Measurements from ENCODE around the gene ARMC12.

ARMC12 gene

DNA sequence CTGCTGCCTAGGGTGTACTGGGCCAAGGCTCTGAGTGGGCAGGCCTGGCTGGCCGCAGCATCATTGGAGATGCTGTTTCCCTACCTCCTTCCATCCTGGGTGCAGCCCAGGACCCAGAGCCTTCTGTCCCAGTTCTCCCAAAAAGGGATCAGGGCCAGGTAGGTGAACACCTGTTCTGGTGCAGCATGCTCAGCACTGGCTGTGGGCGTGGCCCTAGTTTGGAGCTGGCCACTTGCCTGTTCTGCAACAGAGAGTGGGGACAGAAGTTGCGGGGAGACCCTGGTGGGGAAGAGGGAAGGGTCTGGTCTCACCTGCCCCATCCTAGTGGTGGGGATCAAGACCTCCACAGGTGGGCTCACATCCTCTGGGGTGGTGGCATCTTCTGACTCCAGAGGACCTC is 1.4 kb upstream of the ARMC12 start:
- Histone ChIP-seq H3K27ac (ENCODE audit: low read depth, low read length) (no peak overlapping the region), H3K4me1 (ENCODE audit: control insufficient read depth, insufficient read depth, low read length, unreplicated experiment) (peaks cover 23% of the 10 kb centered on the region), H3K27me3 (ENCODE audit: insufficient read depth, low read length) (no peaks in the 10 kb centered on the region), H3K79me2 (ENCODE audit: control insufficient read depth, insufficient read depth, low read length, unreplicated experiment) (no peaks in the 10 kb centered on the region), H3K36me3 (ENCODE audit: insufficient read depth, low read length) (no peaks in the 10 kb centered on the region), H3K4me3 (ENCODE audit: low read depth, low read length) (no peak overlapping the region), H2AFZ (ENCODE audit: low read length, unreplicated experiment) (no peak overlapping the region)

GRCh38 chr6:35736253-35736894 is 458 bp upstream of the ARMC12 start:
- Histone ChIP-seq H3K4me1 (ENCODE audit: control insufficient read depth, insufficient read depth, low read length, unreplicated experiment) (peaks cover 17% of the 10 kb centered on the region), H3K79me2 (ENCODE audit: control insufficient read depth, insufficient read depth, low read length, unreplicated experiment) (no peaks in the 10 kb centered on the region), H3K4me3 (ENCODE audit: low read depth, low read length) (no peak overlapping the region), H3K27me3 (ENCODE audit: insufficient read depth, low read length) (no peaks in the 10 kb centered on the region), H2AFZ (ENCODE audit: low read length, unreplicated experiment) (no peak overlapping the region), H3K27ac (ENCODE audit: low read depth, low read length) (no peak overlapping the region), H3K36me3 (ENCODE audit: insufficient read depth, low read length) (no peaks in the 10 kb centered on the region)

GRCh38 chr6:35737413-35738211 is 780 bp downstream of the ARMC12 start:
- no peaks in the 10 kb centered on the region for H3K27me3 ChIP-seq (ENCODE audit: insufficient read depth, low read length)
- no peak overlapping the region for H3K4me3 ChIP-seq (ENCODE audit: low read depth, low read length)
- H3K27ac ChIP-seq (ENCODE audit: low read depth, low read length): no peak overlapping the region

GRCh38 chr6:35739645-35740524 is 3.1 kb downstream of the ARMC12 start:
- no peak overlapping the region for H3K4me3 ChIP-seq (ENCODE audit: low read depth, low read length)
- H3K27ac ChIP-seq (ENCODE audit: low read depth, low read length): no peak overlapping the region
- H3K27me3 ChIP-seq (ENCODE audit: insufficient read depth, low read length): no peaks in the 10 kb centered on the region
- H3K79me2 ChIP-seq (ENCODE audit: control insufficient read depth, insufficient read depth, low read length, unreplicated experiment): no peaks in the 10 kb centered on the region
- H3K36me3 ChIP-seq (ENCODE audit: insufficient read depth, low read length): no peaks in the 10 kb centered on the region
- no peak overlapping the region for H2AFZ ChIP-seq (ENCODE audit: low read length, unreplicated experiment)
- no peaks in the 10 kb centered on the region for H3K4me1 ChIP-seq (ENCODE audit: control insufficient read depth, insufficient read depth, low read length, unreplicated experiment)

More at GRCh38 chr6:35737413-35738211, 780 bp downstream of the ARMC12 start:
- H2AFZ ChIP-seq (ENCODE audit: low read length, unreplicated experiment): no peak overlapping the region
- H3K79me2 ChIP-seq (ENCODE audit: control insufficient read depth, insufficient read depth, low read length, unreplicated experiment): no peaks in the 10 kb centered on the region
- no peaks in the 10 kb centered on the region for H3K36me3 ChIP-seq (ENCODE audit: insufficient read depth, low read length)
- H3K4me1 ChIP-seq (ENCODE audit: control insufficient read depth, insufficient read depth, low read length, unreplicated experiment): peaks cover 13% of the 10 kb centered on the region

- H2AFZ ChIP-seq (ENCODE audit: low read length, unreplicated experiment): no peak overlapping the region
- no peaks in the 10 kb centered on the region for H3K36me3 ChIP-seq (ENCODE audit: insufficient read depth, low read length)
- H3K79me2 ChIP-seq (ENCODE audit: control insufficient read depth, insufficient read depth, low read length, unreplicated experiment): no peaks in the 10 kb centered on the region
- H3K27ac ChIP-seq (ENCODE audit: low read depth, low read length): no peak overlapping the region
- no peaks in the 10 kb centered on the region for H3K27me3 ChIP-seq (ENCODE audit: insufficient read depth, low read length)
- H3K4me3 ChIP-seq (ENCODE audit: low read depth, low read length): no peak overlapping the region
- no peaks in the 10 kb centered on the region for H3K4me1 ChIP-seq (ENCODE audit: control insufficient read depth, insufficient read depth, low read length, unreplicated experiment)
Measured at GRCh38 chr6:35742842-35743241, 6.0 kb downstream of the ARMC12 start.

DNA sequence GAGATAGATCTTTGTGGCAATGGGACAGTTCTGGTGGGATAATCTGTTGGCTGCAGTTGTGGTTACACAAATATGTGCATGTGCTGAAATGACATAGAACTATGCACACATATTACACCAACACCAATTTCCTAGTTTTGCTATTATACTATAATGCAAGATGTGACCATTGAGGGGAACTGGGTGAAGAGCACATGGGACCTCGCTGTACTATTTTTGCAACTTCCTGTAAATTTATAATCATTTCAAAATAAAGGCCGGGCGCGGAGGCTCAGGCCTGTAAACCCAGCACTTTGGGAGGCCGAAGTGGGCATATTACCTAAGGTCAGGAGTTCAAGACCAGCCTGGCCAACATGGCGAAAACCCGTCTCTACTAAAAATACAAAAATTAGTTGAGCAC is 8.7 kb downstream of the ARMC12 start:
- no peaks in the 10 kb centered on the region for H3K79me2 ChIP-seq (ENCODE audit: control insufficient read depth, insufficient read depth, low read length, unreplicated experiment)
- H3K27me3 ChIP-seq (ENCODE audit: insufficient read depth, low read length): no peaks in the 10 kb centered on the region
- H3K36me3 ChIP-seq (ENCODE audit: insufficient read depth, low read length): no peaks in the 10 kb centered on the region
- H3K27ac ChIP-seq (ENCODE audit: low read depth, low read length): no peak overlapping the region
- H3K4me3 ChIP-seq (ENCODE audit: low read depth, low read length): no peak overlapping the region
- no peak overlapping the region for H2AFZ ChIP-seq (ENCODE audit: low read length, unreplicated experiment)
- no peaks in the 10 kb centered on the region for H3K4me1 ChIP-seq (ENCODE audit: control insufficient read depth, insufficient read depth, low read length, unreplicated experiment)

GRCh38 chr6:35746516-35746915 is 9.7 kb downstream of the ARMC12 start:
- no peak overlapping the region for H3K4me3 ChIP-seq (ENCODE audit: low read depth, low read length)
- no peak overlapping the region for H3K27ac ChIP-seq (ENCODE audit: low read depth, low read length)
- no peaks in the 10 kb centered on the region for H3K79me2 ChIP-seq (ENCODE audit: control insufficient read depth, insufficient read depth, low read length, unreplicated experiment)
- no peaks in the 10 kb centered on the region for H3K27me3 ChIP-seq (ENCODE audit: insufficient read depth, low read length)
- no peak overlapping the region for H2AFZ ChIP-seq (ENCODE audit: low read length, unreplicated experiment)
- H3K36me3 ChIP-seq (ENCODE audit: insufficient read depth, low read length): no peaks in the 10 kb centered on the region
- no peaks in the 10 kb centered on the region for H3K4me1 ChIP-seq (ENCODE audit: control insufficient read depth, insufficient read depth, low read length, unreplicated experiment)

- H2AFZ ChIP-seq (ENCODE audit: low read length, unreplicated experiment): no peak overlapping the region
Measured at GRCh38 chr6:35747877-35748276, 11.0 kb downstream of the ARMC12 start.

GRCh38 chr6:35750557-35750956 is 13.7 kb downstream of the ARMC12 start:
- no peaks in the 10 kb centered on the region for H3K36me3 ChIP-seq (ENCODE audit: insufficient read depth, low read length)
- H3K27me3 ChIP-seq (ENCODE audit: insufficient read depth, low read length): no peaks in the 10 kb centered on the region; the same call in 1 of the 2 replicates
- no peak overlapping the region for H3K4me3 ChIP-seq (ENCODE audit: low read depth, low read length)
- H2AFZ ChIP-seq (ENCODE audit: low read length, unreplicated experiment): no peak overlapping the region
- H3K4me1 ChIP-seq (ENCODE audit: control insufficient read depth, insufficient read depth, low read length, unreplicated experiment): no peaks in the 10 kb centered on the region
- H3K27ac ChIP-seq (ENCODE audit: low read depth, low read length): no peak overlapping the region
- H3K79me2 ChIP-seq (ENCODE audit: control insufficient read depth, insufficient read depth, low read length, unreplicated experiment): no peaks in the 10 kb centered on the region

More at GRCh38 chr6:35747877-35748276, 11.0 kb downstream of the ARMC12 start:
- Histone ChIP-seq H3K27ac (ENCODE audit: low read depth, low read length) (no peak overlapping the region), H3K36me3 (ENCODE audit: insufficient read depth, low read length) (no peaks in the 10 kb centered on the region), H3K79me2 (ENCODE audit: control insufficient read depth, insufficient read depth, low read length, unreplicated experiment) (no peaks in the 10 kb centered on the region), H3K4me3 (ENCODE audit: low read depth, low read length) (no peak overlapping the region), H3K4me1 (ENCODE audit: control insufficient read depth, insufficient read depth, low read length, unreplicated experiment) (no peaks in the 10 kb centered on the region), H3K27me3 (ENCODE audit: insufficient read depth, low read length) (no peaks in the 10 kb centered on the region; the same call in 1 of the 2 replicates)

DNA sequence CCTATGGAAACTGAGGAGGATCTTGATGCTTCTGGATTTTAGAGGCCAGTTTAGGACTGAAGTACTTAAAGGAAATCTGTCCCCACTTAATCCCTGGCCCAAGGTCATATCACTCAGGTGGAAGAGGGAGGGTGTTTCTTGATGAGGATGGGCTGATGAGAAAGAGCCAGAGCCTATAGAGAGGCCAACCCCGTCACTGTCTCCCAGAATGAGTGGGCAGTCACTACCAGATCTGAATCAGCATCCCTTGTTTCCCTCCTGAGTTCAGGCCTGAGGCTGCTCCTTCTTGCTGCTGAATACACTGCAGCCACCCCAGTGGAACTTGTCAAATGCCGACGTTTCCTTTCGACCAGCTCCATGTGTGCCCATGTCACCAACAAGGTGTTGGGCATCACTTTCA is 14.8 kb downstream of the ARMC12 start:
- no peaks in the 10 kb centered on the region for H3K36me3 ChIP-seq (ENCODE audit: insufficient read depth, low read length)
- H3K4me3 ChIP-seq (ENCODE audit: low read depth, low read length): no peak overlapping the region
- H3K4me1 ChIP-seq (ENCODE audit: control insufficient read depth, insufficient read depth, low read length, unreplicated experiment): no peaks in the 10 kb centered on the region
- no peak overlapping the region for H3K27ac ChIP-seq (ENCODE audit: low read depth, low read length)
- H3K27me3 ChIP-seq (ENCODE audit: insufficient read depth, low read length): no peaks in the 10 kb centered on the region; the same call in 1 of the 2 replicates
- H2AFZ ChIP-seq (ENCODE audit: low read length, unreplicated experiment): no peak overlapping the region
- no peaks in the 10 kb centered on the region for H3K79me2 ChIP-seq (ENCODE audit: control insufficient read depth, insufficient read depth, low read length, unreplicated experiment)

All from ACC112 (cell line).